Measurements from ENCODE around the gene UPK3A. TPM values are rescaled to one million over a fixed set of nuclear protein-coding genes. Genes with fewer than 3 reads are reported as not detected.
A peak's percentile ranks its signal among the peaks of the same experiment; 100 is the strongest.

Gene UPK3A
- total RNA-seq, 1 donor from 2014 or later: 0.87 TPM

GRCh38 chr22:45319324-45319685 is 34.6 kb downstream of the UPK3A start:
- Mint-ChIP-seq H3K4me1 (peaks cover 25% of the 10 kb centered on the region), H3K4me3 (no peak overlapping the region), H3K27ac (peak overlapping the region; percentile 95), H3K9me3 (no peaks in the 10 kb centered on the region), H3K36me3 (peaks cover 15% of the 10 kb centered on the region), H3K27me3 (ENCODE audit: low read depth) (no peaks in the 10 kb centered on the region)
- TF ChIP-seq CTCF (IDR thresholded peaks at IDR 0.05; ENCODE audit: unreplicated experiment): no peak
- no peak for DNase-seq (ENCODE audit: low spot score in 2 of 2, unreplicated experiment in 2 of 2)

GRCh38 chr22:45320357-45320976 is 35.7 kb downstream of the UPK3A start:
- no peak for TF ChIP-seq CTCF (IDR thresholded peaks at IDR 0.05; ENCODE audit: unreplicated experiment)
- DNase-seq (ENCODE audit: low spot score in 2 of 2, unreplicated experiment in 2 of 2): no peak
- no peak overlapping the region for H3K4me3 Mint-ChIP-seq
- no peaks in the 10 kb centered on the region for H3K27me3 Mint-ChIP-seq (ENCODE audit: low read depth)
- peaks cover 21% of the 10 kb centered on the region for H3K4me1 Mint-ChIP-seq
- H3K36me3 Mint-ChIP-seq: peaks cover 22% of the 10 kb centered on the region
- H3K9me3 Mint-ChIP-seq: no peaks in the 10 kb centered on the region
- peak overlapping the region; percentile 95 for H3K27ac Mint-ChIP-seq

GRCh38 chr22:45321827-45322226 is 37.1 kb downstream of the UPK3A start:
- Mint-ChIP-seq H3K4me3 (no peak overlapping the region), H3K36me3 (peaks cover 26% of the 10 kb centered on the region), H3K9me3 (no peaks in the 10 kb centered on the region), H3K4me1 (peaks cover 21% of the 10 kb centered on the region), H3K27ac (no peak overlapping the region), H3K27me3 (ENCODE audit: low read depth) (no peaks in the 10 kb centered on the region)
- TF ChIP-seq CTCF (IDR thresholded peaks at IDR 0.05; ENCODE audit: unreplicated experiment): no peak
- DNase-seq (ENCODE audit: low spot score in 2 of 2, unreplicated experiment in 2 of 2): no peak

GRCh38 chr22:45322873-45323525 is 38.2 kb downstream of the UPK3A start:
- DNase-seq (ENCODE audit: low spot score in 2 of 2, unreplicated experiment in 2 of 2): no peak
- no peaks in the 10 kb centered on the region for H3K27me3 Mint-ChIP-seq (ENCODE audit: low read depth)
- TF ChIP-seq CTCF (IDR thresholded peaks at IDR 0.05; ENCODE audit: unreplicated experiment): no peak
- H3K4me3 Mint-ChIP-seq: no peak overlapping the region
- H3K27ac Mint-ChIP-seq: no peak overlapping the region
- peaks cover 31% of the 10 kb centered on the region for H3K36me3 Mint-ChIP-seq
- no peaks in the 10 kb centered on the region for H3K9me3 Mint-ChIP-seq
- peaks cover 19% of the 10 kb centered on the region for H3K4me1 Mint-ChIP-seq

- DNase-seq (ENCODE audit: low spot score in 2 of 2, unreplicated experiment in 2 of 2): no peak
- H3K27ac Mint-ChIP-seq: no peak overlapping the region
- no peaks in the 10 kb centered on the region for H3K27me3 Mint-ChIP-seq (ENCODE audit: low read depth)
- H3K9me3 Mint-ChIP-seq: no peaks in the 10 kb centered on the region
- peaks cover 12% of the 10 kb centered on the region for H3K4me1 Mint-ChIP-seq
- peaks cover 31% of the 10 kb centered on the region for H3K36me3 Mint-ChIP-seq
- no peak for TF ChIP-seq CTCF (IDR thresholded peaks at IDR 0.05; ENCODE audit: unreplicated experiment)
- no peak overlapping the region for H3K4me3 Mint-ChIP-seq
Measured at GRCh38 chr22:45323695-45324094, 38.9 kb downstream of the UPK3A start.

Data from mesothelial cell of epicardium (in vitro differentiated cells).